BJ (cell line): Measurements from ENCODE around the gene GAS2L3. TPM values are rescaled to one million over a fixed set of nuclear protein-coding genes. Genes with fewer than 3 reads are reported as not detected.

Source experiments
- CTCF ChIA-PET: fragments of 350-600 bp; formaldehyde crosslinking; extraction: SDS; loops from one replicate; lab custom pipeline; 2021; ENCODE audit warnings: antibody characterized with exemption, inconsistent platforms; lab: Yijun Ruan, JAX
- POLR2A ChIA-PET: fragments of 300-600 bp; sonication (Branson Sonifier 250); formaldehyde crosslinking; extraction: SDS; loops from one replicate; lab custom pipeline; 2021; ENCODE audit warnings: antibody characterized with exemption; lab: Charles Lee
- DNase-seq: peaks from one replicate; pipeline ENCODE4 v3.0.0-alpha.2; 2011; ENCODE audit warnings: low read depth
- H3K27me3 ChIP-seq: 2 replicates; pipeline ENCODE4 v1.6.0; 2011; ENCODE audit warnings: low read length; ENCODE audit not compliant: control insufficient read depth, insufficient read depth
- H3K36me3 ChIP-seq: 2 replicates; pipeline ENCODE4 v1.5.1; 2011; ENCODE audit warnings: low read length; ENCODE audit not compliant: control insufficient read depth, insufficient read depth
- H3K4me3 ChIP-seq: 2 replicates; pipeline ENCODE4 v1.5.1; 2011; ENCODE audit warnings: low read depth, mild to moderate bottlenecking, control low read depth, low read length
- polyA plus RNA-seq: library from polyadenylated mRNA; depleted of rRNA; stranded (reverse); fragments of >200 nt; gene quantifications from 2 replicates; pipeline ENCODE4 v1.2.3, GENCODE V29; 2011
- TF ChIP-seq, protein P1 (sequence below): IDR thresholded peaks from 2 replicates; pipeline ENCODE4 v1.5.1; 2011; ENCODE audit warnings: low read depth, mild to moderate bottlenecking, control low read depth, inconsistent platforms, low read length, moderate library complexity; ENCODE audit not compliant: insufficient read depth

Gene GAS2L3
- polyA plus RNA-seq, 1 experiment, result 4.9 TPM

DNA sequence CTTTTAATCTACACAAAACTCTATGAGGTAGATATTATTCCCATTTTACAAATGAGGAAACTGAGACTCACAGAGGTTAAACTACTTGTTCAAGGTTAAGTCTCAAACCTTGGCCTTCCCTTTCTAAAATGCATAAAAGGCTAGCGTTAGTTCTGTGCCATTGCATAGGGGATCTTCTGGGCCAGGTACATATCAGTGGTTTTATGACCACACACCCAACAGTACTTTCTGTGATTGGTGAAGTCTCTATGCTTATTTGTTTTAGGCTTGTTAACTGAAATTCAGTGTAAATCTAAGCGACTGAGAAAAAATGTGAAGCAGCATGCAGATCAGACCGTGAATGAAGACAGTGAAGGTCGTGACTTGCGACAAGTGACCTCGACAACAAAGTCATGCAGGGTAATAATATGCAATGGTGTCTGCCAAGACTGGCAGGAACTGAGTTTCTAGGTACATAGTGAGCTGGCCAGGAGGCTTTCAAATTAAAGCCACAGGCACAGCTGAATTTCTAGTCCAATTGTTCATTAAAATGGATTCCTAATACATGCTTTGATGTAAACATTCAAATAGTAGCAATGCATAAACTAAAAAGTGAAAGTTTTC is 38.8 kb upstream of the GAS2L3 start:
- POLR2A ChIA-PET, result no interaction called here
- DNase-seq, result no peak
- Histone ChIP-seq H3K36me3 (no peaks in the 10 kb centered on the region), H3K4me3 (no peak overlapping the region), H3K27me3 (no peaks in the 10 kb centered on the region)
- CTCF ChIA-PET, result no interaction called here
- TF ChIP-seq, protein P1, sequence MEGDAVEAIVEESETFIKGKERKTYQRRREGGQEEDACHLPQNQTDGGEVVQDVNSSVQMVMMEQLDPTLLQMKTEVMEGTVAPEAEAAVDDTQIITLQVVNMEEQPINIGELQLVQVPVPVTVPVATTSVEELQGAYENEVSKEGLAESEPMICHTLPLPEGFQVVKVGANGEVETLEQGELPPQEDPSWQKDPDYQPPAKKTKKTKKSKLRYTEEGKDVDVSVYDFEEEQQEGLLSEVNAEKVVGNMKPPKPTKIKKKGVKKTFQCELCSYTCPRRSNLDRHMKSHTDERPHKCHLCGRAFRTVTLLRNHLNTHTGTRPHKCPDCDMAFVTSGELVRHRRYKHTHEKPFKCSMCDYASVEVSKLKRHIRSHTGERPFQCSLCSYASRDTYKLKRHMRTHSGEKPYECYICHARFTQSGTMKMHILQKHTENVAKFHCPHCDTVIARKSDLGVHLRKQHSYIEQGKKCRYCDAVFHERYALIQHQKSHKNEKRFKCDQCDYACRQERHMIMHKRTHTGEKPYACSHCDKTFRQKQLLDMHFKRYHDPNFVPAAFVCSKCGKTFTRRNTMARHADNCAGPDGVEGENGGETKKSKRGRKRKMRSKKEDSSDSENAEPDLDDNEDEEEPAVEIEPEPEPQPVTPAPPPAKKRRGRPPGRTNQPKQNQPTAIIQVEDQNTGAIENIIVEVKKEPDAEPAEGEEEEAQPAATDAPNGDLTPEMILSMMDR, result no peak

DNA sequence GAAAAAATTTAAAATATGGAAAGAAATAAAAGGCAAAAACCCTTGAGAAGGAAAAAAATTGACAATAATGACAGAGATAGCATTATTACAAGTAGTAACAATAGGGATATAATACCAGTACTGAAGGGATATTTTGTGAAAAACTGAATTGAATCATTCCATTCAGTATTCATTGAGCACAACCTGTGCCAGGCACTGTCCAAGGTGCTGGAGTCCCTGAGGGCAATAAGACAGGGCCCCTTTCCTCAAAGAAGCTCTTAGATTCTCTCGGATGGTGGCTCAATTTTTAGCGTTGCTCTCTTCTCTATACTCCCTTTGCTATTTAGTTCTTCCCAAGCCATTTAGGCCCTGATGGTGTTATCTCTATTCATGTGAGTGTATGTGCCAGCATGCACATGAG is 34.3 kb upstream of the GAS2L3 start:
- POLR2A ChIA-PET, result no interaction called here
- H3K27me3 ChIP-seq, result no peaks in the 10 kb centered on the region
- TF ChIP-seq, protein P1, result no peak
- CTCF ChIA-PET, result interaction anchor here (0.6 kb wide), 1 partner anchor 135 kb away, joined by 3 read pairs; no protein-coding TSS in a partner anchor
- no peak overlapping the region for H3K4me3 ChIP-seq
- H3K36me3 ChIP-seq, result no peaks in the 10 kb centered on the region
- no peak for DNase-seq

DNA sequence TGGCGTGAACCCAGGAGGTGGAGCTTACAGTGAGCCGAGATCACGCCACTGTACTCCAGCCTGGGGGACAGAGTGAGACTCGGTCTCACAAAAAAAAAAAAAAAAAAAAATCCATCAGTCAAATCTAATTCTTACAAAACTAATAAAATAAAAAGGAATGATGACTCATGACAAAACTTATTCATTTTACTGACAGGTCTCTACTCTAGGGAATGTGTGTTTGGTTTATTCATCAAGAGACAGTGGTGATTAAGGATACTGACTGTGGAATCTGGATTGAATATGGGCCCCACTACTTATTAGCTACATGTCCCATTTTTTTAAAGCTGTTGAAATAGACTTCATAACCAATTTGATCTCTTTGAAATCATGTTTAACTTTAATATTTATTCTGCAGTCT is 29.3 kb upstream of the GAS2L3 start:
- H3K4me3 ChIP-seq, result no peak overlapping the region
- no peaks in the 10 kb centered on the region for H3K27me3 ChIP-seq
- no peak for DNase-seq
- ChIA-PET POLR2A (no interaction called here), CTCF (interaction anchor here (1.6 kb wide), 1 partner anchor 11 kb away, joined by 7 read pairs; no protein-coding TSS in a partner anchor)
- no peaks in the 10 kb centered on the region for H3K36me3 ChIP-seq
- TF ChIP-seq, protein P1, result no peak

DNA sequence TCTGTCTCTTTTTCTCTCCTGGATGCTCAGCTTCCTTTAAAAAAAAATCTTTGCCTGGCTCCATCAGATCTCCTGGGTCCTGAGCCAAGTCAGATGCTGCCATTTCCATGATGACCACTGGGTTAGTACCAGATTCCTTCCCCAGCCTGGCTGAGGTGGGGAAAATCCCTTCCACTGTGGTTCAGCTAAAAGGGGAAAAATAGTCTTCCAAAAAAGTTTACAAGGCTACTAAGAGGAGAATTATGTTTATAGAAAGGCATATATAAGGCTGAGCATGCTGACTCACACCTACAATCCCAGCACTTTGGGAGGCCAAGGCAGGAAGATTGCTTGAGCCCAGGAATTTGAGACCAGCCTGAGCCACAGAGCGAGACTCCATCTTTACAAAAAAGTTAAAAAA is 28.4 kb upstream of the GAS2L3 start:
- no peaks in the 10 kb centered on the region for H3K36me3 ChIP-seq
- POLR2A ChIA-PET, result no interaction called here
- no peak overlapping the region for H3K4me3 ChIP-seq
- DNase-seq, result peak; percentile 26
- CTCF ChIA-PET, result interaction anchor here (1.0 to 1.6 kb wide), 3 partner anchors 8 to 24 kb away, joined by 3 to 7 read pairs (median 3); no protein-coding TSS in a partner anchor
- TF ChIP-seq, protein P1, result no peak
- H3K27me3 ChIP-seq, result no peaks in the 10 kb centered on the region

DNA sequence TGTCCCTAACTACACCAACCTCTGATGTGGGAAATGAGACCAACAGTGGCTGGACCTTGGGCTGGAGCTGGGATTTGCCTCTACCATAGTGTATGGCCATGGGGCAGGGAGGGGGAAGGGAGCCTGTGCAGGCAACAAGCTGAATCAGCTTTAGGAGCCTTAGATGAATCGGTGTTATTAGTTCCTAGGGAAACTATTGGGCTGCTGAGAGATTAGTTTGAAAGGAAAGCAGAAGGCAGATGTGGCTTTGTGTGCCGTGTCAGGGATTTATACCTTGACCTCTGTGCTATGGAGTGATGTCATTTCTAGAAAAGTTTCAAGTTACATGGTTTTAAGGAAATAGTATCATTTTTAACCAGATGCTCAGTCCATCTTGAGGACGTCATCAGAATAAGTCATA is 19.5 kb upstream of the GAS2L3 start:
- Histone ChIP-seq H3K27me3 (no peaks in the 10 kb centered on the region), H3K4me3 (no peak overlapping the region), H3K36me3 (no peaks in the 10 kb centered on the region)
- DNase-seq, result no peak
- POLR2A ChIA-PET, result no interaction called here
- TF ChIP-seq, protein P1, result no peak
- CTCF ChIA-PET, result interaction anchor here (0.6 to 4.2 kb wide), 8 partner anchors 9 to 324 kb away, joined by 3 to 31 read pairs (median 4); no protein-coding TSS in a partner anchor
